ENCODE measurements around the gene SNCB. TPM values are rescaled to one million over a fixed set of nuclear protein-coding genes. Genes with fewer than 3 reads are reported as not detected.

SNCB gene
- total and polyA plus RNA-seq, 2 donors (not counting 1 experiment from before 2014, with no cell fraction given), result 0.17 to 0.22 TPM

GRCh38 chr5:176663566-176663965, 33.2 kb upstream of the SNCB start:
- Histone ChIP-seq H3K27ac (ENCODE audit: insufficient read depth, low read length) (no peak overlapping the region), H2AFZ (ENCODE audit: low read length) (no peak overlapping the region), H3K4me1 (ENCODE audit: control insufficient read depth, extremely low read depth, insufficient read depth, low read length) (peaks cover 2% of the 10 kb centered on the region), H3K9me3 (ENCODE audit: control insufficient read depth, insufficient read depth, low read depth, low read length) (no peaks in the 10 kb centered on the region), H3K4me2 (ENCODE audit: extremely low read depth, insufficient read depth, low read length) (no peak overlapping the region), H3K36me3 (ENCODE audit: control insufficient read depth, insufficient read depth, low read length) (no peaks in the 10 kb centered on the region), H4K20me1 (ENCODE audit: control insufficient read depth, extremely low read depth, insufficient read depth, low read length) (no peaks in the 10 kb centered on the region), H3K27me3 (ENCODE audit: control insufficient read depth, insufficient read depth, low read length) (peaks cover 11% of the 10 kb centered on the region), H3K9ac (ENCODE audit: insufficient read depth, low read length) (no peak overlapping the region), H3K79me2 (ENCODE audit: control insufficient read depth, insufficient read depth, low read length) (no peaks in the 10 kb centered on the region), H3K4me3 (replicated peaks in 1 of 4; ENCODE audit: control extremely low read depth in 1 of 4, insufficient read depth in 1 of 4, low read depth in 3 of 4, low read length in 4 of 4) (no peak overlapping the region)
- no peak for DNase-seq (ENCODE audit: low read depth in 2 of 2)
- TF ChIP-seq EZH2 (IDR thresholded peaks at IDR 0.05; ENCODE audit: low read length, missing control alignments) (no peak), CTCF (conservative IDR thresholded peaks at IDR 0.05 in 1 of 2, IDR thresholded peaks at IDR 0.05 in 1 of 2; ENCODE audit: low read depth in 1 of 2, low read length in 2 of 2) (no peak)

GRCh38 chr5:176662371-176663333, 32.3 kb upstream of the SNCB start:
- Histone ChIP-seq H3K9ac (ENCODE audit: insufficient read depth, low read length) (no peak overlapping the region), H3K4me3 (replicated peaks in 1 of 4; ENCODE audit: control extremely low read depth in 1 of 4, insufficient read depth in 1 of 4, low read depth in 3 of 4, low read length in 4 of 4) (no peak overlapping the region), H3K9me3 (ENCODE audit: control insufficient read depth, insufficient read depth, low read depth, low read length) (no peaks in the 10 kb centered on the region), H4K20me1 (ENCODE audit: control insufficient read depth, extremely low read depth, insufficient read depth, low read length) (no peaks in the 10 kb centered on the region), H3K79me2 (ENCODE audit: control insufficient read depth, insufficient read depth, low read length) (no peaks in the 10 kb centered on the region), H2AFZ (ENCODE audit: low read length) (no peak overlapping the region), H3K27ac (ENCODE audit: insufficient read depth, low read length) (no peak overlapping the region), H3K4me1 (ENCODE audit: control insufficient read depth, extremely low read depth, insufficient read depth, low read length) (peaks cover 2% of the 10 kb centered on the region), H3K4me2 (ENCODE audit: extremely low read depth, insufficient read depth, low read length) (no peak overlapping the region), H3K27me3 (ENCODE audit: control insufficient read depth, insufficient read depth, low read length) (peaks cover 6% of the 10 kb centered on the region), H3K36me3 (ENCODE audit: control insufficient read depth, insufficient read depth, low read length) (no peaks in the 10 kb centered on the region)
- no peak for TF ChIP-seq CTCF (conservative IDR thresholded peaks at IDR 0.05 in 1 of 2, IDR thresholded peaks at IDR 0.05 in 1 of 2; ENCODE audit: low read depth in 1 of 2, low read length in 2 of 2)
- TF ChIP-seq EZH2 (IDR thresholded peaks at IDR 0.05; ENCODE audit: low read length, missing control alignments), result no peak
- no peak for DNase-seq (ENCODE audit: low read depth in 2 of 2)

GRCh38 chr5:176661676-176662075, 31.3 kb upstream of the SNCB start:
- Histone ChIP-seq H3K4me1 (ENCODE audit: control insufficient read depth, extremely low read depth, insufficient read depth, low read length) (peaks cover 2% of the 10 kb centered on the region), H2AFZ (ENCODE audit: low read length) (no peak overlapping the region), H3K27me3 (ENCODE audit: control insufficient read depth, insufficient read depth, low read length) (peaks cover 6% of the 10 kb centered on the region), H3K9me3 (ENCODE audit: control insufficient read depth, insufficient read depth, low read depth, low read length) (no peaks in the 10 kb centered on the region), H3K4me2 (ENCODE audit: extremely low read depth, insufficient read depth, low read length) (no peak overlapping the region), H4K20me1 (ENCODE audit: control insufficient read depth, extremely low read depth, insufficient read depth, low read length) (no peaks in the 10 kb centered on the region), H3K79me2 (ENCODE audit: control insufficient read depth, insufficient read depth, low read length) (no peaks in the 10 kb centered on the region), H3K9ac (ENCODE audit: insufficient read depth, low read length) (no peak overlapping the region), H3K4me3 (replicated peaks in 1 of 4; ENCODE audit: control extremely low read depth in 1 of 4, insufficient read depth in 1 of 4, low read depth in 3 of 4, low read length in 4 of 4) (no peak overlapping the region), H3K27ac (ENCODE audit: insufficient read depth, low read length) (no peak overlapping the region), H3K36me3 (ENCODE audit: control insufficient read depth, insufficient read depth, low read length) (peaks cover 2% of the 10 kb centered on the region)
- DNase-seq (ENCODE audit: low read depth in 2 of 2), result no peak
- TF ChIP-seq EZH2 (IDR thresholded peaks at IDR 0.05; ENCODE audit: low read length, missing control alignments) (no peak), CTCF (conservative IDR thresholded peaks at IDR 0.05 in 1 of 2, IDR thresholded peaks at IDR 0.05 in 1 of 2; ENCODE audit: low read depth in 1 of 2, low read length in 2 of 2) (no peak)
